Posterior vena cava (tissue), 2 donors: ENCODE results near the gene KLB. TPM values are rescaled to one million over a fixed set of nuclear protein-coding genes. Genes with fewer than 3 reads are reported as not detected.
A peak's percentile ranks its signal among the peaks of the same experiment; 100 is the strongest.
"Not testable (repeated sequence)": the region's sequence is repeated elsewhere in the genome, so short reads cannot be mapped to it uniquely, and the experiment has no call there.

Experiments used
- DNase-seq: peaks from one replicate; pipeline ENCODE4 v3.0.0-alpha.2; 2020; ENCODE audit warnings: low spot score
- intact Hi-C, 2 donors: fragments of 100-400 bp; cut with DNase I; formaldehyde crosslinking; loops; one replicate each; pipeline versions ENCODE4 v1.14.1 to v1.14.2; 2022 to 2023
- total RNA-seq, 2 donors: library from RNA; stranded (reverse); fragmentation: NEBNext Ultra II Directional; extraction: Animal tissue kit (Norgen Biotek cat#: 25700); gene quantifications; one replicate each; pipeline ENCODE4 v1.2.1, GENCODE V29; 2021
- donor health status: DM: yes; HTN: yes; CAD: no.
- donor health status: DM: yes; HTN: yes; CAD: no.

The KLB gene
- total RNA-seq, 2 donors from 2014 or later, result not detected

GRCh38 chr4:39455486-39455885, 48.8 kb downstream of the KLB start:
- DNase-seq, result no peak
- intact Hi-C loops, result no loop called here

- intact Hi-C loops, result no loop called here
- DNase-seq, result no peak
Measured at GRCh38 chr4:39456946-39457763, 50.4 kb downstream of the KLB start.

GRCh38 chr4:39458161-39458504, 51.4 kb downstream of the KLB start:
- DNase-seq, intact Hi-C loops: not testable (repeated sequence)

- intact Hi-C loops, result no loop called here
- peak; percentile 99 for DNase-seq
Measured at GRCh38 chr4:39458505-39459300, 52.0 kb downstream of the KLB start, which contains the start of the genes LIAS and RPL9. LIAS (plus strand) TSS chr4:39459056; CDS start chr4:39459118, 62 bp downstream. RPL9 (minus strand) TSS chr4:39458922; CDS start chr4:39458439, 483 bp downstream.

- intact Hi-C loops, result loop anchor here in 1 of 2 donors (10.0 kb wide), 1 partner anchor 510 kb away; the partner anchor contains the start of gene PDS5A
- DNase-seq, result no peak
Measured at GRCh38 chr4:39464886-39465501, 58.3 kb downstream of the KLB start.

DNA sequence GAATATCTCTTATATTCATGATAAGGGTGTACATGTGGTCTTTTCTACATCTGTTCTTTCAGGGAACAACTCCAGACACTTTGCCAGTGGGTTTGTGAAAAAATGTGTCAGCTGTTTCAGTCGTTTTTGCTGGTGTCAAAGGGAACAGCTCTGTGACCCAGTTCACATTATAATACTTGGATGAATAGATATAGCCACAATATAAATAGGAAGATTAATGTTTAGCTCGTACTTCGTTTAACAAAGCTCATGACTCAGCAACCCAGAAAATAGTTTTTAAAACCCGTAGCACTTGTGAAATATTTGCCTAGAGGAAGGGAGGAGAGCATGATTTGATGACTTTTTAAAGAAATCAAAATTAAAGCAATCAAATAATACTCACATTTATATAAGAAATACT, 60.0 kb downstream of the KLB start:
- intact Hi-C loops, result loop anchor here in 1 of 2 donors (10.0 kb wide), 1 partner anchor 508 kb away; the partner anchor contains the start of gene PDS5A
- DNase-seq, result no peak

GRCh38 chr4:39467464-39467863, 60.7 kb downstream of the KLB start:
- DNase-seq, result no peak
- intact Hi-C loops, result loop anchor here in 1 of 2 donors (10.0 kb wide), 1 partner anchor 507 kb away; the partner anchor contains the start of gene PDS5A

GRCh38 chr4:39469429-39470077, 62.8 kb downstream of the KLB start:
- intact Hi-C loops, result loop anchor here in 1 of 2 donors (5.0 to 10.0 kb wide), 2 partner anchors 188 to 505 kb away; partner anchors contain the start of gene PDS5A
- DNase-seq, result no peak

GRCh38 chr4:39470402-39470801, 63.7 kb downstream of the KLB start:
- no peak for DNase-seq
- intact Hi-C loops, result loop anchor here in 1 of 2 donors (5.0 kb wide), 1 partner anchor 187 kb away; no protein-coding TSS in a partner anchor

DNA sequence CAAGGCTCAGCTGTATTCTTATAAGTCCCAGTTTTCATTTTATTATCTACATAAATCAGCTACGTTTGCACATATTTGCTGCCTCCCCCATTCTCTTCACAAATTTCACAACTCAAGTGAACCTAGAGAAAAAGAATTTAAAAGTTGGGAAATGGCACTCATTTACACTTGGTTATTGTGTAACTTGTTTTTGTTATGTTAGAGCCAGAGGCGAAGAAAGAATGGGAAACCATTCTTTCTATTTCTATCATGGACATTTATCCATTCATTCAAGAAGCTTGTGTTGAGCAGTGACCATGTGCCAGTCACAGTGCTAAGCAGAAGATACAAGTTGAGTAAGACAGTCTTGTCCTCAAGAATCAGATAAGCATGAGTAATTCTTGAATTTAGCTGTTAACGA, 65.7 kb downstream of the KLB start:
- DNase-seq, result no peak
- intact Hi-C loops, result loop anchor here in 1 of 2 donors (5.0 kb wide), 1 partner anchor 185 kb away; no protein-coding TSS in a partner anchor

DNA sequence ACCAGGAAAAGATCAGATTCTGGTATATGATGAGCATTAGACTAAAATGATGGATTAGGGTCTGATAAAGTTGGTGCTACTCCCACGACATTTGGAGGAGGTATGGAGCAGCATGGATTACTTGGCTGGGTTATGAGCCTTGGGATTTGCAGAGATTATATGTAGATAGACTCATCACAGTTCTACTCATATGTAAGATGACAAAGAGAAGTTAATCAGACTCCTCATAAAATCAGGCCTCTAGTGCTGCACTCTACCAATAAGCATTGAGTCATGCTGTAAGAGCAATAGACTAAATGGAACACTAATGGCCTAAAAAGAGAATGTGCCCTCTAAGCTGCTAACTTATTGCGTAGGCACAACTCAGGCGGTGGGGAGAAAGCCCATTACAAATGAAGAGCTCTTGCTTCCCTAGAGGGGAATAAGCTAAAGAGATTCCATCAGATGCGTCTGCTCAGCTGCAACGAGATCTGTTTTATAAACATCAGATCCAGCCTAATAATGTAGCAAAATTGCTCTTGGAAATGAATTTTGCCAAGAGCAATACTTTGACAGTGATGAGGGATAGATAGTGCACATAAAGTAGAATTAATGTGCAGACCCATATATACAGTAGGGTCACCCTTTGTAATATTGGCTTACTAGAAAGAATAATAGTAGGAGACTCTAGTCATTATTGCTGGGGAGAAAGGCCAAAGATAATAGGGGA, 69.6 kb downstream of the KLB start:
- DNase-seq, result no peak
- intact Hi-C loops, result no loop called here

- no peak for DNase-seq
- intact Hi-C loops, result no loop called here
Measured at GRCh38 chr4:39480251-39480650, 73.5 kb downstream of the KLB start.

DNA sequence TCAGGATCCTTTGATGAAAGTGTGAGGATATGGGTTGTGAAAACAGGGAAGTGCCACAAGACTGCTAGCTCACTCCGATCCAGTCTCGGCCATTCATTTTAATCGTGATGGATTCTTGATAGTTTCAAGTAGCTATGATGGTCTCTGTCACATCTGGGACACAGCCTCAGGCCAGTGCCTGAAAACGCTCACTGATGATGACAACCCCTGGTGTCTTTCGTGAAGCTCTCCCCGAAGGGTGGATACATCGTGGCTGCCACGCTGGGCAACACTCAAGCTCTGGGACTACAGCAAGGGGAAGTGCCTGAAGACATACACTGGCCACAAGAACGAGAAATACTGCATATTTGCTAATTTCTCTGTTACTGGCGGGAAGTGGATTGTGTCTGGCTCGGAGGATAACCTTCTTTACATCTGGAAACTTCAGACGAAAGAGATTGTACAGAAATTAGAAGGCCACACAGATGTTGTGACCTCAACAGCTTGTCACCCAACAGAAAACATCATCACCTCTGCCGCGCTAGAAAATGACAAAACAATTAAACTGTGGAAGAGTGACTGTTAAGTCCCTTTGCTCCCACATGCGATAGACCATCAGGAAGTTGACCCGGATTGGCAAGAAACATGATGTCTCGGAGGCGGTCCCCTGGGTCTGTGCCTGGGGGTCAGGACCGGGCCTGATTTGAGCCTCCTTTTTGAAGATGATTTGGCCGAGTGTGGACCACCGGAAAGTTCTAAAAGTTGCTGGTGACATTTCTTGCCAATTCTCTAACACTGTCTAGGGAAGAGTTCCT, 74.4 kb downstream of the KLB start:
- intact Hi-C loops, result no loop called here
- DNase-seq, result no peak

DNA sequence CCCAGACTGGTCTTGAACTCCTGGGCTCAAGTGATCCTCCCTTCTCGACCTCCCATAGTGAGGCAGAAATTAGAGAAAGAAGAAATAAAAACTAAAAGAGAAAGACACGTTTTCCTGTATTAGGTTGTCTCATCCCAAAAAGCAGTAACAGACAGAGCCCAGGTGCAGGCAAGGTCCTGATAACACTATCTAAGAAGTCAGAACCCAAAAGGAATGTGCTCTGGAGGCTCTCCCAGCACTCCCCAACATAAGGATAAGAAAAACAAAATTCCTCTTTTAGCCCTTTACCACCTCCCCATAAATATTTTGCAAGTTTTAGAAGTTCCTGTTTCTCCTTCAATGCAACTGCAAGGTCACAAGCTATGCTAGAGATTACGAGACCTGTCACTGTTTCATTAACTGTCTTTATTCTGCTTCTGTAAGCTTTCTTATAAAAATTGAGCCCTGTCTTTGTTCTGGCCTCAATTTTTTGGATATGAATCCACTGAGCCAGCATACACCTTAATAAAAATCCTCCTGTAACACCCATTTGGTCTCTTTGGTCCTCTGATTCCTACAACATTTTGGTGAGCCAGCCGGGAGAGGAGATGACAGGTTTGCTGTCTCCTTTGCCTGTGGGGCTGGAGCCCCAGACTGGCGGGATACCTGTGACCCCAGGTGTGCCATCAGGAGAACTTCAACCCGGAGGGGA, 78.0 kb downstream of the KLB start:
- intact Hi-C loops, result no loop called here
- no peak for DNase-seq

DNA sequence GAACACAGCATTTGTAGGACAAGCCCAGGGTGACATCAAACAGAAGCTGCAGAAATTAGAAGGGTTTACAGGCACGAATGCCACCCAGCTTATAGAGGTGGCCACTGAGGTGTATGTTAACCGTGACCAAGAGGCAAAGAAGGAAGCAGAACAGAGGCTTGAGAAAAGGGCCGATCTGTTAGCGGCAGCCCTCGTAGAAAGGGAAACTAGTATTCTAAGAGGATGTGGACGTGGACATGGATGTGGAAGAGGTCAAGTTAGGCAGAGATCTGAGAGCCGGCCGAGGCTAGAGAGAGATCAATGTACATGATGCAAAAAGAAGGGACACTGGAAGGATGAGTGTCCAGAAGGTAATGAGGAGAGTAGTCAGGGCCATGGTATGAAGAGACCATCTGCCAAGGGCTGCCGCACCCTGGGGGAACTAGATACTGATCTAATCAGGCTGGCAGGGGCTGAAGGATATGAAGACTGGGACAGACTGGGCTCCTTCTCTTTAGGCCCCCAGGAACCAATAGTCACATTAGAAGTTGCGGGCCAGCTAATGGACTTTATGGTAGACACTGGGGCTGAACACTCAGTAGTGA, 79.6 kb downstream of the KLB start:
- no peak for DNase-seq
- intact Hi-C loops, result no loop called here

DNA sequence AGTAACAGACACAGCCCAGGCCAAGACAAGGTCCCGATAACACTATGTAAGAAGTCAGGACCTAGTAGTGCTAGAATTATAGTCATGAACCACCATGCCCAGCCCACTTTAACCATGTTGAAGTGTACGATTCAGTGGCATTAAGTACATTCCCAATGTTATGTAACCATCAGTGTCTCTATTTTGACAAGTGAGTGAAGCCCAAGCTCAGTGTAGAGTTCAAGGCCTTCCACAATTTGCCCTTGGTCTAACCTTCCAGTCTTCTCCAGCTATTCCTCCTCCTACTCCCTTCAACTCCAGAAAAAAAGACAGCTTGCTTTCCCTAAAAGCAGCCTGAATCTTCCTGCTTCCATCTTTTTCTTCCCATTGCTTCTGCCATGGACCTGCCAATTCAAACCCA, 83.6 kb downstream of the KLB start:
- intact Hi-C loops, result no loop called here

GRCh38 chr4:39494354-39494753, 87.6 kb downstream of the KLB start:
- DNase-seq, result no peak
- intact Hi-C loops, result no loop called here

More for the DNA sequence above, 83.6 kb downstream of the KLB start:
- DNase-seq, result no peak
